GM19438 (cell line): ENCODE data around the gene GNB3.

Experiments
- ATAC-seq: cut with Tn5 transposase; IDR thresholded peaks from one replicate; pipeline ENCODE4 v1.9.1; 2021; ENCODE audit warnings: low read depth; ENCODE audit not compliant: unreplicated experiment

The GNB3 gene

DNA sequence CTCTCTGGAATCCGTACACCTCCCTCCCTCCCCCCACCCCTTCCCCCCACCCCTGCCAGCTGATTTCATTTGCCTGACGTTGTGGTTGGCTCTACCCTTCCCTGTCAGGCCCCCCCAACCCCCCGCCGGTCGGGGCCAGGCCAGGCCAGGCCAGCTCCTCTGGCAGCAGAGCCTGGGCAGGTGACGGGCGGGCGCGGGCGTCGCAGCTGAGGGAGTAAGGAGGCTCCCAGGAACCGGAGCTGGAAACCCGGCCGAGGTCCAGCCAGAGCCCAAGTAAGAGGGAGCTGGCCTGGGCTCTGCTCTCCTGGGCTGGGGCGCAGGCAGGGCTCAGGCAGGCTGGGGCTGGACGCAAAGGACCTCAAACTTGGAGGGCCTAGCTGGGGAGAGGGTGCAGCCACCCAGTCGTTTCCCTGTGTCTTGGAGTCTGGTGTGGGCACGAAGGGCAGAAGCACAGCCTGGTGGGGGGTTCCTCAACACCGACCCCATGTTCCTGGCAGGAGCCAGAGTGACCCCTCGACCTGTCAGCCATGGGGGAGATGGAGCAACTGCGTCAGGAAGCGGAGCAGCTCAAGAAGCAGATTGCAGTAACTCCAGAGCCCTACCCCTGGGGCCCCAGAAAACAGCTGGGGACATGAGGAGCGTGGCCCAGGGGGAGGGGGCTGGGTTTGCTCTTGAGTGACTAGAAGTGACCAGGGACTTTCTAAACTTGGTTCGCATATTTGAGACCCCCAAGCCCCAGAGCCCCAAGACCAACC, at the start of gene GNB3:
Gene GNB3, plus strand, starts transcription at position 165 of the 755 bp plus-strand sequence. Its CDS starts 363 bp downstream, at position 528.
- ATAC-seq, result no peak

DNA sequence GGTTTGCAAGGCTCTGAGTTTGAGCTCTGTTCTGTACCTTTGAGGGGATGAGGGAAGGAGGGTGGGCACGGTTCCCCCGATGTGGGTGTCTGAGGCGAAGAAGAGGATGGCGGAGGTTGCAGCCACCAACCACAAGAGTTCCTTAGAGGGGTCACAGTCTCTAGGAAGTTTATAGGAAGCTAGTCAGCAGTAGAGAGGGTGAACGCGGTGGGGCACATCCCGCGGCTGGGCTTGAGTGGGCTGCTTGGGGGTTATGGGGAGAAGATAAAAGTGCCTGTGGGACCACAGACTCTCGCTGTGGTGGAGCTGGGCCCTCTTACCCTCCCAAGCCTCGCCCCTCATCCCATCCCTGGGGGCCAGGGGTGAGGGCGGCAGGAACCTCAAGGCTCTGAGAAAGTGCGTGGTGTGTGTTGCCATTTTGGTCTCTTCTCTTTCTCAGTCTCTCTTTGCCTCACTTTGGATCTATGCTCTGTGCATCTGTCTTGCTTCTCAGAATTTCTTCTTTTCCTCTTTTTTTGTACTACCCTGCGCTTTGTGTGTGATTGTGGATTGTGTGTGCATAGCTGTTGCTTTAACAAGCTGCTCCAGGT, 48.7 kb upstream of the GNB3 start:
- ATAC-seq, result no peak

DNA sequence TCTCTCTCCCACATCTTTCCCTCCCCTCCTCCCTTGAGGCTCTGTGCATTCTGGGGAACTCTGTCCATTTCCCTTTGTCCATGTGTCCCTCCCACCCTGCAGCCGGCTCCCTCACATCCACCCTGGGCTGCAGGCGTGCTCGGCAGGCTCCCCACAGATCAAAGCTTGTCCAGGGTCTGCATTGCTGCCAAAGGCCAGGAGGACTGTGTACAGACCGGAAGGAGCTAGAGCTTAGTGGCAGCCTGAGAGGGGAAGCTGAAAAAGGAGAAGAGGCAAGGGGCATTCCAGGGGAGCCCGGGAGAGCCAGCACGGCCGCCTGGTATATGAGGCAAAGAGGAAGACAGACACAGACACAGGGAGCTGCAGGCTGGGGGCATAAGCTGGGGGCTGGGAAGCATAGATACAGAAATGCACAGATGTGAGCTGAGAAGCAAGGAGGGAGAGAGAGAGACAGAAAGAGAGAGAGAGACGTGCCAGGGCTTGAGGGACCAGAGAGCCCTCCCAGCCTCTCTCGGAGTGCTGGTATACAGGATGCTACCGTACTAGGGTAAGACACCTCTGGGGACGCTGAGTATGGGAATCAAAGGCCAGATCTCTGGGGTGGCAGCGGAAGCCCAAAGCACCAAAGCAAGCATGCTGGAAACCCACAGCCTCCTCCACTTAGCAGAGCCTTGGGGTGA, 48.1 kb upstream of the GNB3 start:
- no peak for ATAC-seq

DNA sequence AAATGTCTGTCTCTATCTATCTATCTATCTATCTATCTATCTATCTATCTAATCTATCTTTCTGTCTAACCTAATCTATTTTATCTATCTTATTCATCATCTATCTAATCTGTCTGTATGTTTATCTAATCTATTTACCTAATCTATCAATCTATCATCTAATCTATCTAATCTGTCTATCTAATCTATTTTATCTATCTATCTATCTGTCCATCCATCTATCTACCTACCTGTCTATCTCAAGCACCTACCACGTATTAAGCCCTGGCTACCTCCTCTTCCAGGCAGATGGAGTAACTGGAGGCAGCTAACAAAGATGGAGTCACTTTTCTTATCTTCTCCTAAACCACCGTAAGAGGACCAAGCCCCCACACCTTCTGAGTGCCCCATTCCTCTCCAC, 45.6 kb upstream of the GNB3 start:
- no peak for ATAC-seq

DNA sequence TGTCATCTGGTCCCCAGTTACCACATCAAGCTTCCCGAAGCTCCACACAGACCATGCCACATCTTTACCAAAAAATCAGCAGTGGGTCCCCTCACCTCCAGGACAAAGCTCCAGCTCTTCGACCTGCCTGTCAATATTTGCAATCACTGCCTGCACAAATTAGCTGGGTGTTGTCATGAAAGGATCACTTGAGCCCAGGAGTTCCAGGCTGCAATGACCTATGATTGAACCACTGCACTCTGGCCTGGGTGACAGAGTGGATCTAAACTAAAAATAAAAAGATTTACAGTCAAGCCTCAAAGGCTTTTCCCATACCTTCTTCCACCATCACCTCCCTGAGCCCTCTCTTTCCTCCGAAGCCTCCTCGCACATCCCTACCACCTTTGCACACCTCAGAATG, 44.1 kb upstream of the GNB3 start:
- ATAC-seq, result no peak

DNA sequence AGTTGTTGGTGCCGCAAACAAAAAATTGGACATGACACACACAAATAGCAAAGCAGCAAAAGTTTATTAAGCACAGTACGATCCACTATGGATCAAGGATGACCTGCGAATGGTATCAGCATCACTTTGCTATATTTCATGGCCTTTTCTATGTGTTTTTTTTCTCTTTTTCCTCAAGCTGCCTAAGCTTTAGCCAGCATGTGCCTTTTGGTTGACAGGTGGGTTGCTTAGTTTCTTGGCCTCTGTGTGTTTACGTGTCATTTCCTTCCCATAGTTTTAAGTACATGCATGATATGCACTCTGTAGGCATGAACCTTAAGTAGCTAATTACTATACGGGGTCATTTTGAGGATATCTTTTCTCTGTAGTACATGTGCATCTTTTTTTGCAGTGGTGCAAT, 41.6 kb upstream of the GNB3 start:
- ATAC-seq, result no peak

DNA sequence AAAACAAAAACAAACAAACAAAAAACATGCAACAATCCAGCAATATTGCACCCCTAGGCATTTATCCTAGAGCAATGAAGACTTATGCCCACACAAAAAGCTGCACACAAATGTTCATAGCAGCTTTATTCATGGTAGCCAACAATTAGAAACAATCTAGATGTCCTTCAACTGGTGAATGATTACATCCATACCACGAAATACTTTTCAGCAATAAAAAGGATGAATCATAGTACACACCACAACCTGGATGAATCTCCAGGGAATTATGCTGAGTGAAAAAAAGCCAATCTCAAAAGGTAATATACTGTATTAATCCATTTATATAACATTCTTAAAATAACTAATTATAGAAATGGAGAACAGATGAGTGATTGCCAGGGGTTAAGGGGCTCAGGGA, 33.6 kb upstream of the GNB3 start:
- ATAC-seq, result no peak

DNA sequence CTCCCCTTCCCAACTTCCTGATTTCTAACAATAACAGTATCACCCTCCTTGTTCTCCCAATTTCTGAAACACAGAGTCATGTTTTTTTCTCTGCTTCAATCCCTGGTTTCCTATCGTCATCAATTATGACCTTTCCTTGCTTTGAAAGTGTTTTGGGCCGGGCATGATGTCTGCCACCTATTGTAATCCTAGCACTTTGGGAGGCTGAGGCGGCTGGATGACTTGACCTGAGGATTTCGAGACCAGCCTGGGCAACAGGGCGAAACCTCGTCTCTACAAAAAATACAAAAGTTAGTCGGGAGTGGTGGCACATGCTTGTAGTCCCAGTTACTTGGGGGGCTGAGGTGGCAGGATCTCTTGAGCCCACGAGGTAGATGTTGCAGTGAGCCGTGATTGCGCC, 31.7 kb upstream of the GNB3 start:
- ATAC-seq, result no peak

DNA sequence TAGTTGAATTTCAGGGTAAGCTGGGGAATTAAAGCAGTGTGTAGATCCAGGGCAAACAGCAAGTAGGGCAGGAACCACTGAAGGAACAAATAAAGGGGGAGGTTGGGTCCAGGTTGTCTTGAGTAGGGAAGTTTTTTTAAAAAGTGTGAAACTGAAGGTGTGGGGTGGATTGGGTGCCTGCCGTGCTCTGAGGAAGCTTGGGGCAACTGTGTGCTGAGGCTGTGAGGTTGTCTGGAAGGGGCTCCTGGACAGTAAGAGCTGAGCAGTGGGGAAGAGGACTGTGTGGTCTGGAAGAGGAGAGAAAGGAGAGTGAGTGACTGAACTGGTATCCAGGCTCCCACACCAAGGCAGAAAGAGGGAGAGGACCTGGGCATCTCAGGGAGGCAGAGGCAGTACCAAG, 30.0 kb upstream of the GNB3 start:
- ATAC-seq, result no peak

DNA sequence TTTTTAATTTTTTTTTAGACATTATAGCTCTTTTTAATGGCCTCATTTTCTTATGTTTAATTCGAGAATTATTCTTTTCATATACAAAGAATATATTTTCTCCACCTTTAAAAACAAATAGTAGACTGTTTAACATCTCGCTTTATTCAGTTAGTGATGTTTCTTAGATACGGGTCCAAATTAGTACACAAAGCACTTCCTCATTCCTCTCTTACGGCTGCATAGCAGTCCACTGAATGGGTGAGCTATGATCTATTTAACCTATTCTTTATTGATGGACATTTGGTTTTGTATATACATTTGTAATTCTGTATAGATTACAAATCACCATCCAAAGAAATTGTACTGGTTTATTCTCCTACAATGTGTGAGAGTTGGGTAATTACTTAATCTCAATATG, 27.4 kb upstream of the GNB3 start:
- no peak for ATAC-seq

DNA sequence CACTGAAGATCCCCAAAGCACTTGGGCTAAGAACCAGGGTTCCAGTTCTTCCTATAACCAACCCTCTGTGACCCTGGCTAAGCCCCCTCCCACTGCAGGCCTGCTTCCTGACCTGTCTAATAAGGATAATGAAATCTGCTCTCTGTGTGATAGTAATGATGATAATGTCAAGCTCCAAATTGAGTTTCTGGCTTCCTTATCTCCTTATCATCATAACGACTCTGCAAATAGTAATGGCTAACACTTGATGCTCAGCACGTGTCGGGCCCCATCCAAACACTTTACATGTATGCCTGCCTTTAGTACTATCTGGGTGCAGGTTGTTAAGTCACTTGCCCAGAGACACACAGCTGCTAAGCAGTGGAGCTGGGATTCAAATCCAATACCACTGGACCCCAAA, 24.1 kb upstream of the GNB3 start:
- no peak for ATAC-seq

DNA sequence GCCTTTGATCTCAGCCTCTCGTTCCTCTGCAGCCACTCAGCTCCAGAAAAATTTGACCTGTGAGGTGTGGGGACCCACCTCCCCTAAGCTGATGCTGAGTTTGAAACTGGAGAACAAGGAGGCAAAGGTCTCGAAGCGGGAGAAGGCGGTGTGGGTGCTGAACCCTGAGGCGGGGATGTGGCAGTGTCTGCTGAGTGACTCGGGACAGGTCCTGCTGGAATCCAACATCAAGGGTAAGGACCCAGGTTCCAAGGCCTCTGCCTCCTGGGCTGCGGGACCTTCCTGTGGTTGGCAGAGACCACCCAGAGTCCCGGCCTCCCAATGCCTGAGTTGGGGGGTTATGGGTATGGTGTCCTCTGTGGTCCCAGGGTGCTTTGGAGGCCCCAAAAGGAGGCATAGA, 23.6 kb upstream of the GNB3 start:
- ATAC-seq, result no peak

DNA sequence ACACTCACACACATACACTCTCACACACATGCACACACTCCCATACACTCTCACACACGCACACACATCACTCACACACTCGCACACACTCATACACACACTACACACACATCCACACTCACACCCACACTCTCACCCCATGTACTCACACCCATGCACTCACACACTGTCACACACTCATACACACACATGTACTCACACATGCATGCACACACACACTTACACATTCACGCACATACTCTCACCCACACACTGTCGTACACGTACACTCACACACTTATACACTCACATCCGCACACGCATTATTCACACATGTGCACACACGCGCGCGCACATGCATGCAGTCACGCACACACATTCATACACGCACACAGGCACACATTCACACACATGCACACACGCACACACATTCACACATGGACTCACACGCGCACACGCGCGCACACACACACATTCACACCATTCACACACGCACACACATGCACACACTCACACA, 23.0 kb upstream of the GNB3 start:
- ATAC-seq, result no peak

DNA sequence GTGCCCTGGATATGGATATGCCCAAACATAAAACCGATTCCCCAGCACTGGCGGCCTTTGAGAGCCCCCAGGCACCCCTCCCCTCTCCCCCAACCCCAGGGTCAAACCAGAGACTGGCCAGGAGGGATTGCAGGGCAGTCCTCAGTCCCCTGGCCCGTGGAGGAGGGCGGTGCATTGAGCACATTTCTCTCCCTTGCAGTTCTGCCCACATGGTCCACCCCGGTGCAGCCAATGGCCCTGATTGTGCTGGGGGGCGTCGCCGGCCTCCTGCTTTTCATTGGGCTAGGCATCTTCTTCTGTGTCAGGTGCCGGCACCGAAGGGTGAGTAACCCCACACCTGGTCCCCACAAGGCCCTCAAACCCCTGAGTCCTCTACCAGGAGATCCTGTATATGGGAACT, 22.5 kb upstream of the GNB3 start:
- ATAC-seq, result no peak

DNA sequence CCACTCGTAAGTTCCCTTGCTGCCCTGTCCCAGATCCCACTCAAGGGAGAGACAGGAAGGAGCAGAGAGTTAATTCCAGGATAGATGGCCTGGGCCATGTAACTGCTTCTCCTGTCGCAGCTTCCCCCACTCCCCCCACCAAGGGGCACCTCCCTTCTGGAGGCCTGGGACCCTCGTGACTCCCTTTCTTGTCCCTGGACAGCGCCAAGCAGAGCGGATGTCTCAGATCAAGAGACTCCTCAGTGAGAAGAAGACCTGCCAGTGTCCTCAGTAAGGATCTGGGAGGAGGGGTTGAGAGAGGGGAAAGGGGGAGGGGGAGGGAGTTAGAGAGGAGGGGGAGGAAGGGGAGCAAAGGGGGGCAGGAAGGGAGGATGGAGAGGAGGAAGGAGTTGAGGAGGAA, 22.1 kb upstream of the GNB3 start:
- no peak for ATAC-seq

DNA sequence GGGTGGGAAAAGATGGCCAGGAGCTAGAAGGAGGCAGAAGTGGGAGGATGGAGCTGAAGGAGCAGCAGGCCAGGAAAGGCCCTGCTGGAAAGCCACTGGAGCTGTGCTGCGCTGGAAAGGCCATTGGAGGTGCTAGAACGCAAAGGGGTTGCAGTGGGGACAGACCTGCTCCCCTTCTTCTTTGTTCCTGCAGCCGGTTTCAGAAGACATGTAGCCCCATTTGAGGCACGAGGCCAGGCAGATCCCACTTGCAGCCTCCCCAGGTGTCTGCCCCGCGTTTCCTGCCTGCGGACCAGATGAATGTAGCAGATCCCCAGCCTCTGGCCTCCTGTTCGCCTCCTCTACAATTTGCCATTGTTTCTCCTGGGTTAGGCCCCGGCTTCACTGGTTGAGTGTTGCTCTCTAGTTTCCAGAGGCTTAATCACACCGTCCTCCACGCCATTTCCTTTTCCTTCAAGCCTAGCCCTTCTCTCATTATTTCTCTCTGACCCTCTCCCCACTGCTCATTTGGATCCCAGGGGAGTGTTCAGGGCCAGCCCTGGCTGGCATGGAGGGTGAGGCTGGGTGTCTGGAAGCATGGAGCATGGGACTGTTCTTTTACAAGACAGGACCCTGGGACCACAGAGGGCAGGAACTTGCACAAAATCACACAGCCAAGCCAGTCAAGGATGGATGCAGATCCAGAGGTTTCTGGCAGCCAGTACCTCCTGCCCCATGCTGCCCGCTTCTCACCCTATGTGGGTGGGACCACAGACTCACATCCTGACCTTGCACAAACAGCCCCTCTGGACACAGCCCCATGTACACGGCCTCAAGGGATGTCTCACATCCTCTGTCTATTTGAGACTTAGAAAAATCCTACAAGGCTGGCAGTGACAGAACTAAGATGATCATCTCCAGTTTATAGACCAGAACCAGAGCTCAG, 21.4 kb upstream of the GNB3 start:
- no peak for ATAC-seq

DNA sequence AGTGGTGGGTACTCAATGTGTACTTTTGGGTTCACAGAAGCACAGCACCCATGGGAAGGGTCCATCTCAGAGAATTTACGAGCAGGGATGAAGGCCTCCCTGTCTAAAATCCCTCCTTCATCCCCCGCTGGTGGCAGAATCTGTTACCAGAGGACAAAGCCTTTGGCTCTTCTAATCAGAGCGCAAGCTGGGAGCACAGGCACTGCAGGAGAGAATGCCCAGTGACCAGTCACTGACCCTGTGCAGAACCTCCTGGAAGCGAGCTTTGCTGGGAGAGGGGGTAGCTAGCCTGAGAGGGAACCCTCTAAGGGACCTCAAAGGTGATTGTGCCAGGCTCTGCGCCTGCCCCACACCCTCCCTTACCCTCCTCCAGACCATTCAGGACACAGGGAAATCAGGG, 20.6 kb upstream of the GNB3 start:
- ATAC-seq, result no peak

DNA sequence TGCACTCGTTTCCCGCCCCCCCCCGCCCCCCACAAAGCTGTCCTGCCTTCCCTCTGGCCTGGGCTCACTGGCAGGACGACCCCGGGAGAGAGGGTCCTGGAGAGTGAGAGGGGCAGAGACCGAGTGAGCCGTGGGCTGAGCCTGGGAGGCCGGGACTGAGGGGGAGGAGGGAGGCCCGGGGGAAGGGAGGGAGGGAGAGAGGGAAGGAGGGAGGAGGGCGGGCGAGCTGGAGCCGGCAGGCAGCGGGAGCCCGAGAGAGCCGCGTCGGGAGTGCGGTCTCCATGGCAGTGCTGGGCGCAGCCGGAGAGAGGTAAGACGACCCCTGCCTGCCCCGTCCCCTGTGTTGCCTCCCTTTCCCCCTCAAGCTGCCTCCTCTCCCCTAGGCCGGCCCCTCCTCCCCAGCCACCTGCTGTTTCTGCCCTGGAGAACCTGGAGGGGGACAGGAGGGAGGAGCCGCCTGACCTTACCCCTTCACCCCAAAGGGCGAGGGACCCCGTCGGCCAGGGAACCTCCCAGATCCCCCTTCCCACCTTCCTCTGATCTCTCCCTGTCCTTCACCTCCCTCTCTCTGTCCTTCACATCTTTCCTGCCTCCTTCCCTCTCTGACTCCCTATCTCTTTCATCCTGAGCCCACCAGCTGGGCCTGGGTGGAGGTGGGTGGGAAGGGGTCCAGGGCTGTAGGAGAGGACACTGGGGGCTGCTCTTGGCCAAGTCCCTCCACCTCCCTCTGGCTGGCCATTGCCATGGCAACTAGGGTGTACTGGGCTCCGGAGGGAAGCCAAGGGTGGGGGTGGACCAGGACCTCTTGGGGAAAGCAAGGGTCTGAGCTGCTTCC, 18.9 kb upstream of the GNB3 start, which contains the start of gene GPR162:
Gene GPR162, plus strand, starts transcription at position 231 of the 835 bp plus-strand sequence. CDS start 2,078 bp downstream, outside the sequence.
- ATAC-seq, result no peak

DNA sequence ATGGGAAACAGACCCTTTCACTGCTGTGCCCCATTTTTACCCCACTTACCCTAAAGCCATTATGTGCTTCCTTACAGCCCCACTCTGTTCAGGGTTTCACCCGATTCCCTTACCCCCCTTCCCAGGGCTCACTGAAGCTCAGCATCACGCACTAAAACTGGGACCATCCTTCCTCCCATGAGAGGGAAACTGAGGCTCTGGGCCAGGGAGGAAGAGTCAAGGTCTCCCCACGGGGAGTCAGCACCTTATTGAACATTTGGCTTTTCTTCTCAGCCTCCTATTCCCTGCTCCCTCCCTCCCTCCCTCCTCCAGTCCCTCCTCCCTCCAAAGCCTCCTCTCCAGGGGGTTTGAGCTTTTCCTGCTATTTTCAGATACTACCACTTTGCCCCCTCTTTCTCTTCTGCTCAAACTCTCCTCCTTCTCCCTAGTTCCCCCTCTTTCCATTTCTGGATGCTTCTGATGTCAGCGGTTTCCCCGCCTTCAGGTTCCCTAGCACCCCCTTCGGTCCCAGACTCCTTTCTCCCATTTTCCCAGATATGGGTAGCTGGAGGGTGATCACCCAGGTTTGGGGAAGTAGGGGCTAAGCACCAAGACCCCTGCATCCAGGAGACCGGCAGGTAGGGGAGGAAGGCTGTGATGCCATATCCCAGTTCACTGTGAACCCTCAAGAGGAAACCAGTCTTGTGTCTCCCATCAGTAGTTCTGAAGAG, 18.1 kb upstream of the GNB3 start:
- ATAC-seq, result no peak
